Bronchial epithelial cell (primary cell): ENCODE results near the gene PRKACB. TPM values are rescaled to one million over a fixed set of nuclear protein-coding genes. Genes with fewer than 3 reads are reported as not detected.

Experiments
- DNase-seq: peaks from one replicate; pipeline ENCODE4 v3.0.0-alpha.2; 2010; ENCODE audit warnings: low read depth
- FAIRE-seq: peaks from 2 replicates; lab custom pipeline; 2011; peaks lifted over from hg19 to GRCh38; lab: Jason Lieb, UNC
- H3K27me3 ChIP-seq: 2 replicates; pipeline ENCODE4 v1.5.1; 2011; ENCODE audit warnings: low read length; ENCODE audit not compliant: control insufficient read depth, insufficient read depth
- H3K36me3 ChIP-seq: 2 replicates; pipeline ENCODE4 v1.5.1; 2011; ENCODE audit warnings: low read length; ENCODE audit not compliant: control insufficient read depth, insufficient read depth
- H3K4me3 ChIP-seq: 2 replicates; pipeline ENCODE4 v1.5.1; 2011; ENCODE audit warnings: mild to moderate bottlenecking, low read depth, low read length, control low read depth
- total RNA-seq: library from RNA; depleted of rRNA; stranded (reverse); fragments of >200 nt; gene quantifications from 2 replicates; pipeline ENCODE4 v1.2.1, GENCODE V29; 2014
- TF ChIP-seq, protein P1 (sequence below): IDR thresholded peaks from 2 replicates; pipeline ENCODE4 v1.5.1; 2011; ENCODE audit warnings: mild to moderate bottlenecking, moderate library complexity, low read length, control low read depth, inconsistent platforms; ENCODE audit not compliant: insufficient read depth, severe bottlenecking

The PRKACB gene
- total RNA-seq, 1 donor from 2014 or later, result 2.1 TPM

DNA sequence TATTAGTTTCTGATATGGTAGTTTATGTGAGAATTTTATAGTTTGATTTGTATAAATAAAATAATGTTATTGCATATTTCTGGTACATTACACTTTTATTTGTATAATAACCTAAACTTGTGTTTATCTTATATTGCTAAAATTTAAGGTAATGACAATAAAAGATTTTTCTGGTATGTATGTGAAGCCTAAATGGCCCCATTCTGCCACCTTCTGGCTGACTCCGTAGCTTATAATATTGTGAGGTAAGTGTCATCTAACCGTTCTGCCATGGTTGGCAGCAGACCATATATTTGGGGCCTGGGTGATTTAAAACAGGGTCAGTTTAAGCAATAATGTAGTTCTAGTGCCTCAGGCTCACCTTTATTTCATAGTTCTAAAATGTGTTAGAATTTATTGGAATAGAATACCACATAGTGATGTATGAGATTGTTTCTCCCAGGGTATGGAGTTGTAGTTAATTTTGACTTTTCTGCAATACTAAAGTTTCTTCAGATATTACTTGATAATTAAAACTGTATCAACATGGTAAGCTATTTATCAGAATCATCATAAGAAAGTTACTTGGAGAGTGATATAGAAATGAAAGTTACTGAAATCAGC is 21.2 kb upstream of the PRKACB start:
- Histone ChIP-seq H3K4me3 (no peak overlapping the region), H3K27me3 (no peaks in the 10 kb centered on the region), H3K36me3 (no peaks in the 10 kb centered on the region)
- no peak for FAIRE-seq
- TF ChIP-seq, protein P1, sequence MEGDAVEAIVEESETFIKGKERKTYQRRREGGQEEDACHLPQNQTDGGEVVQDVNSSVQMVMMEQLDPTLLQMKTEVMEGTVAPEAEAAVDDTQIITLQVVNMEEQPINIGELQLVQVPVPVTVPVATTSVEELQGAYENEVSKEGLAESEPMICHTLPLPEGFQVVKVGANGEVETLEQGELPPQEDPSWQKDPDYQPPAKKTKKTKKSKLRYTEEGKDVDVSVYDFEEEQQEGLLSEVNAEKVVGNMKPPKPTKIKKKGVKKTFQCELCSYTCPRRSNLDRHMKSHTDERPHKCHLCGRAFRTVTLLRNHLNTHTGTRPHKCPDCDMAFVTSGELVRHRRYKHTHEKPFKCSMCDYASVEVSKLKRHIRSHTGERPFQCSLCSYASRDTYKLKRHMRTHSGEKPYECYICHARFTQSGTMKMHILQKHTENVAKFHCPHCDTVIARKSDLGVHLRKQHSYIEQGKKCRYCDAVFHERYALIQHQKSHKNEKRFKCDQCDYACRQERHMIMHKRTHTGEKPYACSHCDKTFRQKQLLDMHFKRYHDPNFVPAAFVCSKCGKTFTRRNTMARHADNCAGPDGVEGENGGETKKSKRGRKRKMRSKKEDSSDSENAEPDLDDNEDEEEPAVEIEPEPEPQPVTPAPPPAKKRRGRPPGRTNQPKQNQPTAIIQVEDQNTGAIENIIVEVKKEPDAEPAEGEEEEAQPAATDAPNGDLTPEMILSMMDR, result peak; percentile 44
- DNase-seq, result peak; percentile 59

DNA sequence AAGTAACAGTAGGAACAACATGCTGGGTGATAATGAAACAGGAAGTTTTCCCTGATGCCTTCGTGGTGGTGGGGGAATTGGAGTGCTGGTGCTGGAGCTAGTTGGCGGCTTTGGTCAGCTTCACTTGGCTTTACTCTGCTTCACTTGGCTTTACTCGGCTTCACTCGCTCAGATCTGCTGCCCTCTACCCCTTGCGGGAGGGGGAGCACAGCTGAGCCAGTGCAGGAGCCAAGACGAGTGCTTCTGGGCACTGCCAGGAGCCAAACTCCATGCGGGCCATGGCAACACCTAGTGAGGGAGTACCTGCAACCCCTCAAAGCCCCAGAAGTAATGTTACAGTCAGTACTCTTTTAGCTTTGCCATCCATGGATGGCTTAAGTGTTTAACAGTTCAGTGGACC is 10.6 kb upstream of the PRKACB start:
- no peak for FAIRE-seq
- no peak for DNase-seq
- Histone ChIP-seq H3K27me3 (no peaks in the 10 kb centered on the region), H3K36me3 (no peaks in the 10 kb centered on the region), H3K4me3 (no peak overlapping the region)
- TF ChIP-seq, protein P1, result no peak

DNA sequence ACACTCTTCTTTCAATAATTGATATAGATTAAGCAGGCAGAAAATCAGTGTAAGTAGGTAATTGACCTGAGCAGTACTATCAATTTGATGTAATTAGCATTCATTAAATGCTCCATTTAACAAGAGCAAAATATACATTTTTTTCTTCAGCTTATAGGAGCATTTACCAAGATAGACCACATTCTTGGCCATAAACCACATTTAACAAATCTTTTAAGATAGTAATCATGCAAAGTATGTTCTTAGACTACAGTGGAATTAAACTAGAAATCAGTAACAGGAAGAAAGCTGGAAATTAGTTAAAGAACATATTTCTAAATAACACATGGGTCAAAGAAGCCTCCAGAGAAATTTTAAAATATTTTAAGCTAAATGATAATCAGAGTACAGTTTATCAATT is 8.7 kb upstream of the PRKACB start:
- no peaks in the 10 kb centered on the region for H3K27me3 ChIP-seq
- H3K4me3 ChIP-seq, result no peak overlapping the region
- no peaks in the 10 kb centered on the region for H3K36me3 ChIP-seq
- TF ChIP-seq, protein P1, result no peak
- FAIRE-seq (no peak), DNase-seq (no peak)

DNA sequence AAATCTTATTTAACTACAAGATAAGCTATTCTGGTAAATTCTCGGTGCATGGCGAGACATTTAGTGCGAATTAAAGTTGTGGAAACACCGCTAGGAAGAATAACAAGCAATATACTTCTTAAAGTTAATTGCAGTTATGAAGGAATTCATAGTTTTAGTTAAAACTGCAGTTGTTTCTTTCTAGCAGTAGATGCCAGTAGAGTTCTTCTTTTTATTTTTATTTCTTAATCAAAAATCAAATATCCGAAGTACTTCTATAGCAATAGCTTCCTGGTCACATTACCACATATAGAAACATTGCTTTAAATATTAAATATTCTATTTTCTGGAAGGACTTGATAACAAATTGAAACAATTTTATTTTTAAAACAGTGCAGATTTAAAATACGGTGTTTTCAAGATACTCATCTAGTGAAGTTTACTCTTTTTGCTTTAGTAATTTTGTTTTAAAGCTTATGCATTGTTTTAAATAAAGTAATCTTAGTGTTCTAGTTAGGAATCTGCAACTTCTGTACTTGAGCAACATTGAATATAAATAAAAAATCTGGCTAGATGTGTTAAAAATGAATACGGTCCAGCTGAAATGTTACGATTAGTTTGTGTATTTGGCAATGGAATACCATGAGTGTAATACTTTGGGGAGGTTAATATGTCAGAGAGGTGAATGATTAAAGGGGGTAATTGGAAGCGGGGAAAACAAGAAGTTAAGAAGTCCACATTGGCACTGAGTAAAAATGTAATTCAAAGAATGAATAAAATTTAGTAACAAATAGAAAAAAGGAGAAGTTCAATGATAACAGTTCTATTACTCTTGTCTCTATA is 2.7 kb upstream of the PRKACB start:
- peak; percentile 27 for DNase-seq
- no peaks in the 10 kb centered on the region for H3K27me3 ChIP-seq
- FAIRE-seq, result no peak
- no peak overlapping the region for H3K4me3 ChIP-seq
- TF ChIP-seq, protein P1, result peak; percentile 28
- no peaks in the 10 kb centered on the region for H3K36me3 ChIP-seq

DNA sequence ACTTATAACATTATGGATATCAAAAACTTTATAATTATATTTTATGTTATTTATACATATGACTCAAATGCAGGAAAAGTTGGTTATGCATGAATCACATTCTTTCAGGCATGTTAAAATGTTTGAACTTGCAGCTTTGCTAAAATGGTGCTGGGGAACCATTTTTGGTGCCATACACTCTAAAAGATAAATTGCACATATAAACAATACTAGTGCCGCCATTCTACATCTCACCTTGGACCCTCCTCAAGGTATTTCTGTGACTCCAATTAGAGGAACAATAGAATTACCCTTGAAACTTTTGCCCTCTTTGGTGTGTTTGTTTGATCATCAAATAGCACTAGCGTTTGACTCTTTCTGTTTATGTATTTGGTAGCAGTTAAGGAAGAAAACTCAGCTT is 997 bp downstream of the PRKACB start:
- DNase-seq, result peak; percentile 68
- TF ChIP-seq, protein P1, result no peak
- H3K4me3 ChIP-seq, result no peak overlapping the region
- H3K36me3 ChIP-seq, result no peaks in the 10 kb centered on the region
- no peak for FAIRE-seq
- no peaks in the 10 kb centered on the region for H3K27me3 ChIP-seq
